PC-3 (cell line): Measurements from ENCODE around the gene KRT15. TPM values are rescaled to one million over a fixed set of nuclear protein-coding genes. Genes with fewer than 3 reads are reported as not detected.

Experiments
- ATAC-seq: fragments of 200-7000 bp; cut with Tn5 transposase; 2 replicates; pipeline ENCODE4 v1.9.1; 2020; ENCODE audit warnings: mild to moderate bottlenecking, moderate library complexity
- BruUV-seq: library from RNA; stranded (reverse); fragments of 400-500 nt; replicated peaks from 2 replicates; lab custom pipeline; 2021; lab: Mats Ljungman, UMichigan
- CTCF ChIA-PET: fragments of 300-600 bp; sonication (Branson Sonifier 250); formaldehyde crosslinking; loops from one replicate; lab custom pipeline; 2022; ENCODE audit warnings: antibody characterized with exemption; lab: Charles Lee
- POLR2A ChIA-PET: fragments of 300-600 bp; sonication (Branson Sonifier 250); formaldehyde crosslinking; loops from one replicate; lab custom pipeline; 2022; ENCODE audit warnings: antibody characterized with exemption; ENCODE audit not compliant: unreplicated experiment; lab: Charles Lee
- DNase-seq: peaks from one replicate; pipeline ENCODE4 v3.0.0-alpha.2; 2015
- H2AFZ ChIP-seq: fragments of 300-600 bp; sonication (generic); 2 replicates; pipeline ENCODE4 v1.6.0; 2016; ENCODE audit warnings: antibody characterized with exemption, low read length
- H3F3A ChIP-seq: fragments of 300-600 bp; sonication (generic); one replicate; pipeline ENCODE4 v1.6.0; 2017; ENCODE audit warnings: antibody characterized with exemption, low read length, control low read depth, mild to moderate bottlenecking; ENCODE audit not compliant: unreplicated experiment
- H3K27ac ChIP-seq: fragments of 300-600 bp; sonication (generic); 2 replicates; pipeline ENCODE4 v1.5.1; 2016; ENCODE audit warnings: mild to moderate bottlenecking, low read length
- H3K27me3 ChIP-seq: fragments of 300-600 bp; sonication (generic); 2 replicates; pipeline ENCODE4 v1.6.1; 2016; ENCODE audit warnings: low read length, mixed read lengths
- H3K36me3 ChIP-seq: fragments of 300-600 bp; sonication (generic); 2 replicates; pipeline ENCODE4 v1.6.1; 2016; ENCODE audit warnings: low read depth, mixed run types, low read length, mixed read lengths
- H3K4me1 ChIP-seq: fragments of 300-600 bp; sonication (generic); 2 replicates; pipeline ENCODE4 v1.5.1; 2016; ENCODE audit warnings: low read length; ENCODE audit not compliant: insufficient read depth
- H3K4me2 ChIP-seq: fragments of 300-600 bp; sonication (generic); 2 replicates; pipeline ENCODE4 v1.6.0; 2016; ENCODE audit warnings: low read length
- H3K4me3 ChIP-seq: fragments of 300-600 bp; sonication (generic); 2 replicates; pipeline ENCODE4 v1.5.1; 2016; ENCODE audit warnings: mild to moderate bottlenecking, low read length, mixed read lengths
- H3K79me2 ChIP-seq: fragments of 300-600 bp; sonication (generic); 2 replicates; pipeline ENCODE4 v1.6.1; 2017; ENCODE audit warnings: low read length, mixed read lengths
- H3K9ac ChIP-seq: fragments of 300-600 bp; sonication (generic); 2 replicates; pipeline ENCODE4 v1.6.0; 2016; ENCODE audit warnings: mild to moderate bottlenecking, low read length
- H3K9me2 ChIP-seq: fragments of 300-600 bp; sonication (generic); replicated peaks from 2 replicates; pipeline ENCODE4 v1.6.1; 2016; ENCODE audit warnings: mixed run types, low read length, mixed read lengths
- H3K9me3 ChIP-seq: fragments of 300-600 bp; sonication (generic); 2 replicates; pipeline ENCODE4 v1.6.1; 2016; ENCODE audit warnings: low read length, mixed read lengths
- H4K20me1 ChIP-seq: fragments of 300-600 bp; sonication (generic); 2 replicates; pipeline ENCODE4 v1.6.1; 2016; ENCODE audit warnings: low read length, mixed read lengths
- EZH2 ChIP-seq: fragments of 300-600 bp; sonication (generic); IDR thresholded peaks from one replicate; pipeline ENCODE4 v1.6.1; 2017; ENCODE audit warnings: antibody characterized with exemption, mild to moderate bottlenecking, low read length; ENCODE audit not compliant: unreplicated experiment
- EZH2phosphoT487 ChIP-seq: fragments of 300-600 bp; sonication (generic); IDR thresholded peaks from 2 replicates; pipeline ENCODE4 v1.6.1; 2018; ENCODE audit warnings: mild to moderate bottlenecking, antibody characterized with exemption, low read length, borderline replicate concordance
- intact Hi-C: fragments of 100-400 bp; cut with micrococcal nuclease; formaldehyde crosslinking; loops from 2 replicates; pipeline ENCODE4 v1.9.0; 2023
- total RNA-seq: library from RNA; depleted of rRNA; stranded (reverse); fragments of >200 nt; gene quantifications from 2 replicates; pipeline ENCODE4 v1.2.3, GENCODE V29; 2014
- TF ChIP-seq, protein P1 (sequence below): fragments of 300-600 bp; sonication (generic); conservative IDR thresholded peaks from 2 replicates; pipeline ENCODE4 v1.5.1; 2017; ENCODE audit warnings: antibody characterized with exemption, low read depth, mild to moderate bottlenecking, low read length

Gene KRT15
- total RNA-seq, 1 experiment from 2014 or later = 121 TPM

DNA sequence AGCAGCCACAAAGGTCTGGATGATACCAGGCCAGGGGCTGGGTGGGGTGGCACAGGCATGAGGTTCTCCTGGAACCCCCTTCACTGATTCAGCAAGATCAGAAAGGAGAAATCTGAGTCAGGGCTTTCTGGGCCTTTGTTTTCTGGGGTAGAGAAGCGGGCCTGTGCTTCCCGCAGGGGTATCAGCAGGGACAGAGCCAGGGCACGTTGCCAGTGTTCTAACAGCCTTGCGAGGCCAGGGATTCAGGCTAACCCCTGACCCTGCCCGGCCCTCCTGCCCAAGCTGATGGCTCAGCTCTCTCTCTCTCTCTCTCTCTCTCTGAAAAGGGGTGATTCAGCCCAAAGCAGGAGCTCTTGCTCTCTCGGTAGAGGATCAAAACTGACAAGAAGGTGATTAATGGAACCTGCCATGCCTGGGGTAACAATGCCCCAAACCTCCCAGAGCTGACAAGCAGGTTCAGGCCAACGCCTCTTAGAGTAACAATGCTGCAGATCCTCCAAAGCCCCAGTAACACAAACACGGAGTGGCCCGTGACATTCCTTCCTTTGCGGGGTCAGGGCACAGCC lies 11.3 kb downstream of the KRT15 start:
- ChIA-PET CTCF (no interaction called here), POLR2A (no interaction called here)
- no TSS peak for BruUV-seq
- no peak for DNase-seq
- Histone ChIP-seq H2AFZ (no peak overlapping the region), H4K20me1 (no peaks in the 10 kb centered on the region), H3K4me2 (no peak overlapping the region), H3K9me3 (no peaks in the 10 kb centered on the region), H3K79me2 (no peaks in the 10 kb centered on the region), H3K4me1 (peaks cover 13% of the 10 kb centered on the region), H3K27me3 (no peaks in the 10 kb centered on the region), H3K9me2 (no peaks in the 10 kb centered on the region), H3F3A (no peaks in the 10 kb centered on the region), H3K27ac (no peak overlapping the region), H3K9ac (no peak overlapping the region), H3K4me3 (no peak overlapping the region), H3K36me3 (no peaks in the 10 kb centered on the region)
- intact Hi-C loops = no loop called here
- TF ChIP-seq EZH2phosphoT487 (no peak), EZH2 (no peak)
- TF ChIP-seq, protein P1, sequence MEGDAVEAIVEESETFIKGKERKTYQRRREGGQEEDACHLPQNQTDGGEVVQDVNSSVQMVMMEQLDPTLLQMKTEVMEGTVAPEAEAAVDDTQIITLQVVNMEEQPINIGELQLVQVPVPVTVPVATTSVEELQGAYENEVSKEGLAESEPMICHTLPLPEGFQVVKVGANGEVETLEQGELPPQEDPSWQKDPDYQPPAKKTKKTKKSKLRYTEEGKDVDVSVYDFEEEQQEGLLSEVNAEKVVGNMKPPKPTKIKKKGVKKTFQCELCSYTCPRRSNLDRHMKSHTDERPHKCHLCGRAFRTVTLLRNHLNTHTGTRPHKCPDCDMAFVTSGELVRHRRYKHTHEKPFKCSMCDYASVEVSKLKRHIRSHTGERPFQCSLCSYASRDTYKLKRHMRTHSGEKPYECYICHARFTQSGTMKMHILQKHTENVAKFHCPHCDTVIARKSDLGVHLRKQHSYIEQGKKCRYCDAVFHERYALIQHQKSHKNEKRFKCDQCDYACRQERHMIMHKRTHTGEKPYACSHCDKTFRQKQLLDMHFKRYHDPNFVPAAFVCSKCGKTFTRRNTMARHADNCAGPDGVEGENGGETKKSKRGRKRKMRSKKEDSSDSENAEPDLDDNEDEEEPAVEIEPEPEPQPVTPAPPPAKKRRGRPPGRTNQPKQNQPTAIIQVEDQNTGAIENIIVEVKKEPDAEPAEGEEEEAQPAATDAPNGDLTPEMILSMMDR = no peak
- no peak for ATAC-seq

DNA sequence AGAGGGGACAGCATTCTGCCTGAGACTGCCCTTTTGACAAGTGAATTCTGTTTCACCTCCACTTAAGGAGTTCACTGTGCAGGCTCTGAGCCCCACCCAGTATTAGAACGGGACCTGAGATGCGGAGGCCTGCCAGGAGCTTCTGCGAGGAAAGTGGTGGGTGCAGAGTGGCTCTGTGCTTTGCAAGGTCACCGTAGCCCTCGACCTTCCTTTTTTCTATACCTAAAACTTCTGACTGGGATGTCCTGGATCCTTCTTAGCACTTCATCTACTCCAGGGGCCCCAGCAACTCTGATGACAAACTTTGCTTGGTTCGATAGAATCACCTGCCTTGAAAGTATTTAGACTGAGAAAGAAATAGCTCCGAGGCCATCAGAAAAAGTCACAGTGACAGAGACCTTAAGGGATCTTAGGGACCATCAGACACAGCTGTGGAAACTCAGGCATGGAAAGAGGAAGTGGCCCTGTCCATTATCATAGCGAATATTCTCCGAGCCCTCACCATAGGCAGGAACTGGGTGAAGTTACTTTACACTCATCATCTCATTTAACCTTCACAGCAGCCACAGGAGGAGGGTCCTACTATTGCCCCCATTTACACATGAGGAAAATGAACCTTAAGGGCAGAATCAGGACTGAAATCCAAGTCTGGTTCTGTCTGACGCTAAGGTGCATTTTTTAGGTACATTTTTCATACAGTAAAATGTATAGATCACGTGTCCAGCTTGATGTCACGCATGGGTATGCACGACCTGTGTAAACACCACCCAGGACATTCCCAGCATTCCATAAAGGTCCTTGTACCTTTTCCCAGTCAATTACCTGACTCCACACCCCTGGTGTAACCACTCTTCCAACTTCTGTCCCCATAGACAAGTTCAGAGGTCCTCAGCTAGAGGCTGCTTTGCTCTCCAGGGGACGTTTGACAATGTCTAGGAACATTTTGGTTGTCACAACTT lies 12.6 kb downstream of the KRT15 start:
- no peak overlapping the region for H3K4me3 ChIP-seq
- no peaks in the 10 kb centered on the region for H3F3A ChIP-seq
- peaks cover 10% of the 10 kb centered on the region for H3K4me1 ChIP-seq
- no peak overlapping the region for H3K27ac ChIP-seq
- no peaks in the 10 kb centered on the region for H3K36me3 ChIP-seq
- DNase-seq (no peak), ATAC-seq (no peak)
- no peaks in the 10 kb centered on the region for H3K79me2 ChIP-seq
- no peak overlapping the region for H3K4me2 ChIP-seq
- H2AFZ ChIP-seq = no peak overlapping the region
- H3K27me3 ChIP-seq = no peaks in the 10 kb centered on the region
- no peaks in the 10 kb centered on the region for H3K9me3 ChIP-seq
- intact Hi-C loops = no loop called here
- POLR2A ChIA-PET = interaction anchor here (0.7 kb wide), 1 partner anchor 24 kb away, joined by 3 read pairs; no protein-coding TSS in a partner anchor
- H3K9ac ChIP-seq = no peak overlapping the region
- no TSS peak for BruUV-seq
- H4K20me1 ChIP-seq = no peaks in the 10 kb centered on the region
- CTCF ChIA-PET = no interaction called here
- H3K9me2 ChIP-seq = no peaks in the 10 kb centered on the region
- no peak for TF ChIP-seq EZH2phosphoT487
- TF ChIP-seq EZH2 = no peak
- TF ChIP-seq, protein P1 = no peak
